D721Med (cell line): ENCODE results near the gene LTB4R2.

Experiments used
- DNase-seq: peaks from one replicate; pipeline ENCODE4 v3.0.0; 2011; ENCODE audit warnings: low spot score; ENCODE audit not compliant: insufficient read length
- FAIRE-seq: peaks from 2 replicates; lab custom pipeline; 2011; peaks lifted over from hg19 to GRCh38; lab: Jason Lieb, UNC
- CTCF ChIP-seq: IDR thresholded peaks from 2 replicates; pipeline ENCODE4 v1.5.1; 2012; ENCODE audit warnings: mild to moderate bottlenecking, control low read depth; ENCODE audit not compliant: insufficient read depth; ENCODE audit errors: missing control alignments

LTB4R2 gene

DNA sequence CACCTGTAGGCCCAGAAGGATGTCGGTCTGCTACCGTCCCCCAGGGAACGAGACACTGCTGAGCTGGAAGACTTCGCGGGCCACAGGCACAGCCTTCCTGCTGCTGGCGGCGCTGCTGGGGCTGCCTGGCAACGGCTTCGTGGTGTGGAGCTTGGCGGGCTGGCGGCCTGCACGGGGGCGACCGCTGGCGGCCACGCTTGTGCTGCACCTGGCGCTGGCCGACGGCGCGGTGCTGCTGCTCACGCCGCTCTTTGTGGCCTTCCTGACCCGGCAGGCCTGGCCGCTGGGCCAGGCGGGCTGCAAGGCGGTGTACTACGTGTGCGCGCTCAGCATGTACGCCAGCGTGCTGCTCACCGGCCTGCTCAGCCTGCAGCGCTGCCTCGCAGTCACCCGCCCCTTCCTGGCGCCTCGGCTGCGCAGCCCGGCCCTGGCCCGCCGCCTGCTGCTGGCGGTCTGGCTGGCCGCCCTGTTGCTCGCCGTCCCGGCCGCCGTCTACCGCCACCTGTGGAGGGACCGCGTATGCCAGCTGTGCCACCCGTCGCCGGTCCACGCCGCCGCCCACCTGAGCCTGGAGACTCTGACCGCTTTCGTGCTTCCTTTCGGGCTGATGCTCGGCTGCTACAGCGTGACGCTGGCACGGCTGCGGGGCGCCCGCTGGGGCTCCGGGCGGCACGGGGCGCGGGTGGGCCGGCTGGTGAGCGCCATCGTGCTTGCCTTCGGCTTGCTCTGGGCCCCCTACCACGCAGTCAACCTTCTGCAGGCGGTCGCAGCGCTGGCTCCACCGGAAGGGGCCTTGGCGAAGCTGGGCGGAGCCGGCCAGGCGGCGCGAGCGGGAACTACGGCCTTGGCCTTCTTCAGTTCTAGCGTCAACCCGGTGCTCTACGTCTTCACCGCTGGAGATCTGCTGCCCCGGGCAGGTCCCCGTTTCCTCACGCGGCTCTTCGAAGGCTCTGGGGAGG is 985 bp downstream of the LTB4R2 start, which contains the start of gene LTB4R:
LTB4R (plus strand) TSS at position 857 of the 959 bp plus-strand sequence. CDS start 4,150 bp downstream, outside the sequence.
- no peak for DNase-seq
- TF ChIP-seq CTCF, result no peak
- no peak for FAIRE-seq

- no peak for FAIRE-seq
- no peak for TF ChIP-seq CTCF
- DNase-seq, result no peak
These were observed 2.1 kb downstream of the LTB4R2 start for GRCh38 chr14:24311837-24312615.

DNA sequence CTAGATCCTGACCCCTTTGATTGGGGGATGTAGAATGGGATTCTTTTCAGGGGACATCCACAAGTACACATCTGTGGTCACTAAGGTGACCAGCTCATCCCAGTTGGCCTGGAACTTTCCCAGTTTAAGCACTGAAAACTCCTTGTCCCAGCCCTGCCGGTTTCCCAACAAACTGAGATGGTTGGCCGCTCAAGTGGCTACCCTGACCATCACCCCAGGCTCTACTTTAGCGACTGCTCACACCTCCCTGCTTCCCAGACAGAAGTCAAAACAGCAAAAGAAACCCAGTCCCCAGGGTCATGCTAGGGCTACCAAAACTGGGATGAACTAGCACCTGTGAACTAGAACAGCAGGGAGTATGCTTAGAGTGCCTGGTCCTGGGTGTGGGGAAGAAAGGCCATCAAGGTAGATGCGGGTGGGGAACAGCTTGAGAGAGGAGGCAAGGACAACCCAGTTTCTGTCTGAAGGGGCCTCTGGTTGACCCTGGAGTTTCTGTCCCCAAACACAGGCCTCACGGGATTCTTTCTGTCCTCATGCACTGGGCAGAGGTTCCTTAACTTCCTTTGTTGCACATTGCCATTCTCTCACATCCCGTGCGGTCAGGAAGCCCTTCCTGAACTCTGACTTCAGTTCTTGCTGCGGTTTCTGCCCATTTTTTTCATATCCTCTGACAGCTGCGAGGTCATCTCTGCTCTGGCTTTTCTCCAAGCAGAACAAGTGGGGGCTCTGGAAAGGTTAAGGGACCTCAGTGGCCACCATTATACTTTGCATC is 3.0 kb downstream of the LTB4R2 start:
- no peak for TF ChIP-seq CTCF
- DNase-seq, result no peak
- FAIRE-seq, result no peak

- DNase-seq (no peak), FAIRE-seq (no peak)
- no peak for TF ChIP-seq CTCF
These were observed 4.0 kb downstream of the LTB4R2 start for GRCh38 chr14:24313913-24314312.

- no peak for FAIRE-seq
- DNase-seq, result no peak
- TF ChIP-seq CTCF, result no peak
These were observed 4.6 kb downstream of the LTB4R2 start for GRCh38 chr14:24314377-24315193.

DNA sequence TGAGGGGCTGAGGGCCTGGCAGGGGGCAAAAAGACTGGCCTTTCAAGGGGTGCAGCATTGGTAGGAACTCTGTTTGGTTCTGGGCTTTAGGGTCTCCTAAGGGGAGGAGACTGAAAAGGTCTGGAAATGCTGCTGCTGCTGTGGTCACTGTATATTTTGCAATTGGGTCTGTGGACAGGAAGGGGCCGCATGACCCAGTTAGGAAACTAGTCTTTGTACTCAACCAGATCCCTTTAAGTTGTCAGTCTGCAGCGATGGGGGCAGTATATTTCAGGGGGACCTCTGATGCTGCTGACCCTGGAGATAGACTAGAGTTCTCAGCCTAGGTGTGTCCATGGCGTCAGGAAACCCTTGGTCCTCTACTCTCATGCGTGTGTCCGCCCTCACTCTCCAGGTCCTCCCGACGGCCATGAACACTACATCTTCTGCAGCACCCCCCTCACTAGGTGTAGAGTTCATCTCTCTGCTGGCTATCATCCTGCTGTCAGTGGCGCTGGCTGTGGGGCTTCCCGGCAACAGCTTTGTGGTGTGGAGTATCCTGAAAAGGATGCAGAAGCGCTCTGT is 5.4 kb downstream of the LTB4R2 start:
- FAIRE-seq (no peak), DNase-seq (no peak)
- TF ChIP-seq CTCF, result no peak
